WTC11 (cell line): ENCODE measurements around the gene ZNF888.

Experiments used
- CTCF ChIP-seq: fragments of 200-600 bp; IDR thresholded peaks from 2 replicates; pipeline ENCODE4 v1.8.0; 2022; ENCODE audit warnings: antibody characterized with exemption
- KAT7 ChIP-seq: sonication (generic); formaldehyde crosslinking; IDR thresholded peaks from 2 replicates; pipeline ENCODE4 v1.8.1; 2023; ENCODE audit warnings: missing genetic modification reagents, mild to moderate bottlenecking, borderline replicate concordance

GRCh38 chr19:52891336-52891735, 31.9 kb downstream of the ZNF888 start:
- no peak for TF ChIP-seq CTCF
- TF ChIP-seq KAT7 (CRISPR knock-in tag) = no peak
